Mesothelial cell of epicardium (in vitro differentiated cells): Measurements from ENCODE around the gene TRAM1L1. TPM values are rescaled to one million over a fixed set of nuclear protein-coding genes. Genes with fewer than 3 reads are reported as not detected.

Experiments used
- DNase-seq, 2 experiments: peaks; one replicate each; pipeline ENCODE4 v3.0.0; 2021; ENCODE audit warnings: low spot score in 2 of 2; ENCODE audit not compliant: unreplicated experiment in 2 of 2
- H3K27ac Mint-ChIP-seq: 2 replicates; pipeline ENCODE4 v1.8.0; 2021; ENCODE audit warnings: mixed read lengths
- H3K27me3 Mint-ChIP-seq: 2 replicates; pipeline ENCODE4 v1.8.0; 2021; ENCODE audit warnings: low read depth, mixed read lengths
- H3K36me3 Mint-ChIP-seq: 2 replicates; pipeline ENCODE4 v1.8.0; 2021; ENCODE audit warnings: mixed read lengths
- H3K4me1 Mint-ChIP-seq: 2 replicates; pipeline ENCODE4 v1.8.0; 2021; ENCODE audit warnings: mixed read lengths
- H3K4me3 Mint-ChIP-seq: 2 replicates; pipeline ENCODE4 v1.8.0; 2021; ENCODE audit warnings: mild to moderate bottlenecking, moderate library complexity, mixed read lengths
- H3K9me3 Mint-ChIP-seq: 2 replicates; pipeline ENCODE4 v1.8.0; 2021; ENCODE audit warnings: mixed read lengths
- CTCF ChIP-seq: fragments of 200-600 bp; sonication (generic); IDR thresholded peaks from one replicate; pipeline ENCODE4 v1.5.0; 2021; ENCODE audit warnings: antibody characterized with exemption; ENCODE audit not compliant: unreplicated experiment
- total RNA-seq: library from RNA; stranded (reverse); gene quantifications from 3 replicates; pipeline ENCODE4 v1.2.1, GENCODE V29; 2021

Gene TRAM1L1
- total RNA-seq, 1 donor from 2014 or later, result 9.7 TPM

GRCh38 chr4:117077760-117078159, 7.6 kb downstream of the TRAM1L1 start:
- TF ChIP-seq CTCF, result no peak
- no peak overlapping the region for H3K27ac Mint-ChIP-seq

GRCh38 chr4:117068120-117068519, 17.3 kb downstream of the TRAM1L1 start:
- Mint-ChIP-seq H3K4me1 (peaks cover 12% of the 10 kb centered on the region), H3K9me3 (peaks cover 1% of the 10 kb centered on the region), H3K4me3 (no peak overlapping the region), H3K36me3 (no peaks in the 10 kb centered on the region), H3K27ac (no peak overlapping the region), H3K27me3 (no peaks in the 10 kb centered on the region)
- DNase-seq, result no peak
- TF ChIP-seq CTCF, result no peak

More at GRCh38 chr4:117077760-117078159, 7.6 kb downstream of the TRAM1L1 start:
- H3K9me3 Mint-ChIP-seq, result peaks cover 19% of the 10 kb centered on the region
- H3K27me3 Mint-ChIP-seq, result no peaks in the 10 kb centered on the region
- no peaks in the 10 kb centered on the region for H3K4me1 Mint-ChIP-seq
- no peak for DNase-seq
- peaks cover 10% of the 10 kb centered on the region for H3K36me3 Mint-ChIP-seq
- no peak overlapping the region for H3K4me3 Mint-ChIP-seq

- Mint-ChIP-seq H3K4me1 (peaks cover 12% of the 10 kb centered on the region), H3K36me3 (peaks cover 3% of the 10 kb centered on the region), H3K27me3 (no peaks in the 10 kb centered on the region), H3K4me3 (no peak overlapping the region), H3K9me3 (peaks cover 20% of the 10 kb centered on the region), H3K27ac (peak overlapping the region; percentile 36)
- TF ChIP-seq CTCF, result no peak
- no peak for DNase-seq
These were observed 21.2 kb downstream of the TRAM1L1 start for GRCh38 chr4:117063961-117064696.

GRCh38 chr4:117042962-117043361, 42.4 kb downstream of the TRAM1L1 start:
- no peaks in the 10 kb centered on the region for H3K27me3 Mint-ChIP-seq
- H3K4me3 Mint-ChIP-seq, result no peak overlapping the region
- DNase-seq, result no peak
- no peak for TF ChIP-seq CTCF
- H3K27ac Mint-ChIP-seq, result no peak overlapping the region
- H3K9me3 Mint-ChIP-seq, result peaks cover 10% of the 10 kb centered on the region
- peaks cover 2% of the 10 kb centered on the region for H3K36me3 Mint-ChIP-seq
- H3K4me1 Mint-ChIP-seq, result no peaks in the 10 kb centered on the region
